ENCODE measurements around the gene PRELP.

PRELP gene

DNA sequence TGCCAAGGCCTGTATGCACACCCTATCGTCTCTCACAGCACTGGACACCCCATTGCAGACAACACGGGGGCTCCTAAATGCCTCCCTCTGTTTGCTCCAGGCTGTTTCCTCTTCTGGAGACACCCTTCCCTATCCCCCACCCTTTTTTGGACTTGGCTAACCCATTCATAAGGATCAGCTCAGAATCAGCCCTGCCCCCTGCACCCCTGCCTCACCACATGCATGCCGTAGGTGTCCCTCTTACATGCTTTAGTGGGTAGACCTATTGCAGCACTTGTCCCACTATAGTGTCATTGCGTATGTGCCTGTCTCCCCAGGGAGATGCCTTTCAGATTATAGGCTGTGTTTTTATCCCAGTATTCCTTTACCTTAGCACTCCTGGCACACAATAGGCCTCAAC lies 49.2 kb downstream of the PRELP start:
- H3K27me3 Mint-ChIP-seq (ENCODE audit: low read depth): no peaks in the 10 kb centered on the region
- H3K4me3 Mint-ChIP-seq: no peak overlapping the region
- H3K4me1 Mint-ChIP-seq (ENCODE audit: low read depth): peaks cover 4% of the 10 kb centered on the region
- H3K9me3 Mint-ChIP-seq: no peaks in the 10 kb centered on the region
- no peak overlapping the region for H3K27ac Mint-ChIP-seq
- no peaks in the 10 kb centered on the region for H3K36me3 Mint-ChIP-seq (ENCODE audit: low read depth)

GRCh38 chr1:203525685-203526084 lies 50.1 kb downstream of the PRELP start:
- H3K36me3 Mint-ChIP-seq (ENCODE audit: low read depth): no peaks in the 10 kb centered on the region
- H3K27me3 Mint-ChIP-seq (ENCODE audit: low read depth): no peaks in the 10 kb centered on the region
- no peaks in the 10 kb centered on the region for H3K9me3 Mint-ChIP-seq
- no peak overlapping the region for H3K27ac Mint-ChIP-seq
- H3K4me1 Mint-ChIP-seq (ENCODE audit: low read depth): peaks cover 4% of the 10 kb centered on the region
- H3K4me3 Mint-ChIP-seq: no peak overlapping the region

DNA sequence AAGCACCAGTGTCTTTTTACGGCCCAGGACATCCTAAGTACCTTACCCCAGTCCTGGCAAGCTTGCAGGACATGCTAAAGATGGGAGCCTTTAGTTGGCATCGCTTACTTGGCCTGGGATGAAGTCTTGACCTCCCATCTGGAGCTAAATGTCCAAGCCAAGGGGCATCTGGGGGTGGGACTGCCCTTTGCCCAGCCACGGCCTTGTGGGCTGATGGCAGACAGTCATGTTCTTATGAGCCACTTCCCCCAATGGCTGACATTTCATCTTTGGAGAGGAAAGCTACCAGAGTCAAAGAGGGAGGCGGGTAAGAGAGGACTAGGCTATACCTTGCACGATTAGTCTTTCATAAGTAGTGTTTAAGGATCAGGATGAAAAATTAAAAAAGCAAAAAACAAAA lies 50.5 kb downstream of the PRELP start:
- peaks cover 4% of the 10 kb centered on the region for H3K4me1 Mint-ChIP-seq (ENCODE audit: low read depth)
- no peaks in the 10 kb centered on the region for H3K36me3 Mint-ChIP-seq (ENCODE audit: low read depth)
- H3K27ac Mint-ChIP-seq: no peak overlapping the region
- no peaks in the 10 kb centered on the region for H3K27me3 Mint-ChIP-seq (ENCODE audit: low read depth)
- H3K4me3 Mint-ChIP-seq: no peak overlapping the region
- H3K9me3 Mint-ChIP-seq: no peaks in the 10 kb centered on the region

DNA sequence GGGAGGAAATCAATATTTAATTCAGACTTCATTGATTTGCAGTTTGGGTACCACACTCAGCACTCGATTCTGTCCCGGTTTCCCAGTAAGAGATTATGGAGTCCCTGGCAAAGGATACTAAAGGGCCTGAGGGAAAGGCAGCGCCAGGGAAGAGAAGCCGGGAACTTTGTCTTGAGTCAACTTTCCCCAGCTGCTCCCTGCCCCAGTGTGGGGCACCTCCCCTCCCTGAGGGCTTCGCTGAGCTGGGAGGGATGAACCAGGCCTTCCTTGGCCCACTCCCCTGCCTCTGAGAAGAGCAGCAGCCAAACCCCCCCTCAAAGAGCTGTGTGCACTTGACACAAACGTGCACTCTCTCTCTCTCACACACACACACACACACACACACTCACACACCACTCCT lies 51.0 kb downstream of the PRELP start:
- Mint-ChIP-seq H3K27ac (no peak overlapping the region), H3K27me3 (ENCODE audit: low read depth) (no peaks in the 10 kb centered on the region), H3K4me1 (ENCODE audit: low read depth) (peaks cover 4% of the 10 kb centered on the region), H3K9me3 (no peaks in the 10 kb centered on the region), H3K36me3 (ENCODE audit: low read depth) (no peaks in the 10 kb centered on the region), H3K4me3 (no peak overlapping the region)

- no peak overlapping the region for H3K4me3 Mint-ChIP-seq
- peaks cover 4% of the 10 kb centered on the region for H3K4me1 Mint-ChIP-seq (ENCODE audit: low read depth)
- no peaks in the 10 kb centered on the region for H3K36me3 Mint-ChIP-seq (ENCODE audit: low read depth)
- no peaks in the 10 kb centered on the region for H3K27me3 Mint-ChIP-seq (ENCODE audit: low read depth)
- H3K9me3 Mint-ChIP-seq: no peaks in the 10 kb centered on the region
- no peak overlapping the region for H3K27ac Mint-ChIP-seq
Observed at GRCh38 chr1:203527013-203527412, 51.4 kb downstream of the PRELP start.

GRCh38 chr1:203528063-203528462 lies 52.5 kb downstream of the PRELP start:
- Mint-ChIP-seq H3K36me3 (ENCODE audit: low read depth) (no peaks in the 10 kb centered on the region), H3K9me3 (no peaks in the 10 kb centered on the region), H3K4me1 (ENCODE audit: low read depth) (peaks cover 4% of the 10 kb centered on the region), H3K4me3 (no peak overlapping the region), H3K27ac (no peak overlapping the region), H3K27me3 (ENCODE audit: low read depth) (no peaks in the 10 kb centered on the region)

GRCh38 chr1:203528976-203529835 lies 53.6 kb downstream of the PRELP start:
- Mint-ChIP-seq H3K36me3 (ENCODE audit: low read depth) (no peaks in the 10 kb centered on the region), H3K9me3 (no peaks in the 10 kb centered on the region), H3K27ac (no peak overlapping the region), H3K4me1 (ENCODE audit: low read depth) (peaks cover 4% of the 10 kb centered on the region), H3K4me3 (no peak overlapping the region), H3K27me3 (ENCODE audit: low read depth) (no peaks in the 10 kb centered on the region)

DNA sequence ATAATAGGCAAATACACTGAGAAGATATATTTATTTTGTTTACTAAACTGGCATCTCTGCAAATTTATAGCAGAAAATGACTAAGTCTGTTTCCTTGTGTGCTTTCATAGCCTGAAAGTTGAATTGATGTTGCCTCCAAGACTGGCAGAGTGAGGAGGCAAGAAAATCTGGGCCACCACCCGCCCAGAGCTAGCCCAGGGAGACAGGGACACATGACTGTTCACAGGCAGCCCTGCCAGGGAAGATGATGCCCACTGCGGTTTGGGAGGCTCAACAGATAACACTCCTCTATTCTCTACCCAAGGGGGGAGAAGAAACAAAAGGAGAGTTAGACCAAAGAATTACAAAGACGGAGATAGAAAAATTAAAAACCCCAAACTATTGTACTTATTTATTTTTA lies 55.5 kb downstream of the PRELP start:
- Mint-ChIP-seq H3K4me3 (no peak overlapping the region), H3K9me3 (no peaks in the 10 kb centered on the region), H3K27ac (no peak overlapping the region), H3K27me3 (ENCODE audit: low read depth) (peaks cover 3% of the 10 kb centered on the region), H3K36me3 (ENCODE audit: low read depth) (no peaks in the 10 kb centered on the region), H3K4me1 (ENCODE audit: low read depth) (peaks cover 4% of the 10 kb centered on the region)

- H3K27ac Mint-ChIP-seq: no peak overlapping the region
- H3K9me3 Mint-ChIP-seq: no peaks in the 10 kb centered on the region
- H3K27me3 Mint-ChIP-seq (ENCODE audit: low read depth): peaks cover 3% of the 10 kb centered on the region
- peaks cover 2% of the 10 kb centered on the region for H3K4me1 Mint-ChIP-seq (ENCODE audit: low read depth)
- H3K36me3 Mint-ChIP-seq (ENCODE audit: low read depth): no peaks in the 10 kb centered on the region
- H3K4me3 Mint-ChIP-seq: no peak overlapping the region
Observed at GRCh38 chr1:203534012-203534411, 58.4 kb downstream of the PRELP start.

DNA sequence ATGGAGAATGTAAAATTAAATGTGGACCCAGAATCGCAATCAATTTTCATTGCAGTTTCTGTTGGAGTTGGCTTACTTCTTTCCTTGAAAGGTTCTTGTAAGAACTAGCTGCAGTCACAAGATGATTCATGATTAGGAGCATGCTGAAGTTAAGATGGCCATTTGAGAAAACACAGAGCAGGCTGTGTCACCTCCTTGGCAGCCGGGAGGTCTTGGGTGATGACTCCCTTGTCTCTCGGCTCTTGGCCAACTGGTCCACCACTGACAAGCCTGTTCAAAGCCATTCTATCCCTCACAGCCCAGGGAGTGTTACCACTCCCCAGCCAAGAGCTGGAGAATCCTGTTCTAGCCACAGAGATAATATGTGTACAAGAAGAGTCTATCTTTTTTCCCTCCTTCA lies 58.9 kb downstream of the PRELP start:
- no peaks in the 10 kb centered on the region for H3K36me3 Mint-ChIP-seq (ENCODE audit: low read depth)
- H3K4me1 Mint-ChIP-seq (ENCODE audit: low read depth): peaks cover 1% of the 10 kb centered on the region
- no peak overlapping the region for H3K4me3 Mint-ChIP-seq
- peaks cover 3% of the 10 kb centered on the region for H3K27me3 Mint-ChIP-seq (ENCODE audit: low read depth)
- H3K27ac Mint-ChIP-seq: no peak overlapping the region
- H3K9me3 Mint-ChIP-seq: no peaks in the 10 kb centered on the region

DNA sequence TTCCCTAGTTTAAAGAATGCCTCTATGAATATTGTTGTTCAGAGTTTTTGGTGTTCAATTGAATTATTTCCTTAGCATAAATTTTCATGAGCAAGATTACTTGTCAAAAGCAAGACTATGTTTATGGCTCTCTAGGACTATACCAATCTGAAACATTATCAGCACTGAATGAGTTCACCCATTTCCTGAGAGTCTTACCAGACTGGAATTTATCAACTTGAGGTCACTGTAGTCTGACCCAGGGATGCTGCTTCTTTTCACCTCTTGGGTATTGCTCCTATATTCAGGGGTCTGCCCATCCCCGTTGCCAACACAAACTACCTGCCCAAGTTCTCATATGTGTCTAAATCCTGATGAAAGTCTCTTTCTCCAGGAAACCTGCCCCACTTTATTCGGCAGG lies 61.0 kb downstream of the PRELP start:
- H3K27me3 Mint-ChIP-seq (ENCODE audit: low read depth): peaks cover 3% of the 10 kb centered on the region
- H3K36me3 Mint-ChIP-seq (ENCODE audit: low read depth): no peaks in the 10 kb centered on the region
- H3K4me1 Mint-ChIP-seq (ENCODE audit: low read depth): no peaks in the 10 kb centered on the region
- no peak overlapping the region for H3K27ac Mint-ChIP-seq
- no peak overlapping the region for H3K4me3 Mint-ChIP-seq
- no peaks in the 10 kb centered on the region for H3K9me3 Mint-ChIP-seq

DNA sequence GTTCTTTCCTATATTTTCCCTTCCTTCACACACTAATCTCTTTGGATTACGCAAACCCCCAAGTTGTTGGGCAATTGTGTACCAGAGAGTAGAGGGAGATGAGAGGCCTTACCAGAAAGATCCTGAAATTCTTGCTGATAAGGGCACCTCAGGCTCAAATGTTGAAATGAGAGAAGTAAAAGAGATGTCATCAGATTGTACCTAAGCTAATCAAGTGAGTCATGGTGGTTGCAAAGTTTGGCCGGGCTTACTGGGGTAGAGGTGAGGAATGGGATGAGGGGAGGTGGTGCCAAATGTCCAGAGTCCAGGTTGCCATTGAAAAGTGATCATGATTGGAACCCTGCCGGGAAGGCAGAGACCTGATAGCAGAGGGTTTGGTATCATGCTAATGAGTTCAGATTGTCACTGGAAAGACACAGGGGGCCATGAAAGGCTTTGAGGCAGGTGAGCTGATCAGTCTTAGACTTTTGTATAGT lies 61.4 kb downstream of the PRELP start:
- Mint-ChIP-seq H3K9me3 (no peaks in the 10 kb centered on the region), H3K27ac (no peak overlapping the region), H3K27me3 (ENCODE audit: low read depth) (peaks cover 3% of the 10 kb centered on the region), H3K4me1 (ENCODE audit: low read depth) (no peaks in the 10 kb centered on the region), H3K36me3 (ENCODE audit: low read depth) (no peaks in the 10 kb centered on the region), H3K4me3 (no peak overlapping the region)

- H3K36me3 Mint-ChIP-seq (ENCODE audit: low read depth): no peaks in the 10 kb centered on the region
- H3K4me1 Mint-ChIP-seq (ENCODE audit: low read depth): no peaks in the 10 kb centered on the region
- H3K4me3 Mint-ChIP-seq: no peak overlapping the region
- peaks cover 3% of the 10 kb centered on the region for H3K27me3 Mint-ChIP-seq (ENCODE audit: low read depth)
- H3K9me3 Mint-ChIP-seq: no peaks in the 10 kb centered on the region
- no peak overlapping the region for H3K27ac Mint-ChIP-seq
Observed at GRCh38 chr1:203537806-203538464, 62.3 kb downstream of the PRELP start.

DNA sequence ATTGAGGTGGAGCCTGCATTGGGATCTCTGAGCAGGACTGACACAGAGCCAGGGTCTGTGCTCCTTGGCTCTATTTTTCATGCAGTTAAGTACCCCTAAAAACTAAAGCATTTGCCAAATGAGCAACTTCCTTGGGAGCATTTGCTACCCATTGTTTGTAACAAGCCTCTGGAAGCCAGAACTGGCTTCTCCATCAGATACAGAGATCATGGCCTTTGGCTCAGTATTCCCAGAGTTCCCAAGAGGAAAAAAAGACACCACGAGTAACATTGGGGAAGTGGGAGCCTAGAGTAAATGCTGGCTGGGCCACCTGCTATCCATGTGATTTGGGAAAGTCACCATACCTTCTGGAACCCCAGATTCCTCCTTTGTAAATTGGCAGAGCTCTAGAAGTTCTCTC lies 63.1 kb downstream of the PRELP start:
- H3K27me3 Mint-ChIP-seq (ENCODE audit: low read depth): peaks cover 3% of the 10 kb centered on the region
- no peak overlapping the region for H3K27ac Mint-ChIP-seq
- no peaks in the 10 kb centered on the region for H3K4me1 Mint-ChIP-seq (ENCODE audit: low read depth)
- H3K36me3 Mint-ChIP-seq (ENCODE audit: low read depth): no peaks in the 10 kb centered on the region
- H3K4me3 Mint-ChIP-seq: no peak overlapping the region
- H3K9me3 Mint-ChIP-seq: no peaks in the 10 kb centered on the region

- H3K27me3 Mint-ChIP-seq (ENCODE audit: low read depth): peaks cover 3% of the 10 kb centered on the region
- no peaks in the 10 kb centered on the region for H3K4me1 Mint-ChIP-seq (ENCODE audit: low read depth)
- no peaks in the 10 kb centered on the region for H3K36me3 Mint-ChIP-seq (ENCODE audit: low read depth)
- no peak overlapping the region for H3K4me3 Mint-ChIP-seq
- no peaks in the 10 kb centered on the region for H3K9me3 Mint-ChIP-seq
- H3K27ac Mint-ChIP-seq: no peak overlapping the region
Observed at GRCh38 chr1:203539831-203540546, 64.4 kb downstream of the PRELP start.

All from T-helper 1 cell treated with Interleukin-12 subunit alpha and Interleukin-12 subunit beta and Interleukin-4 antibody, amounts not matched to agents 30 μg/mL and 1 μg/mL, for 36 hours (primary cell).